HUES64 (cell line): ENCODE results near the gene SAMD3.
"Not testable (repeated sequence)": the region's sequence is repeated elsewhere in the genome, so short reads cannot be mapped to it uniquely, and the experiment has no call there.

Source experiments
- H3K27ac ChIP-seq: 2 replicates; pipeline ENCODE4 v1.7.0; 2013; ENCODE audit warnings: low read depth, low read length, inconsistent platforms
- H3K27me3 ChIP-seq: 2 replicates; pipeline ENCODE4 v1.6.1; 2013; ENCODE audit warnings: mild to moderate bottlenecking, low read length; ENCODE audit not compliant: insufficient read depth
- H3K36me3 ChIP-seq: 2 replicates; pipeline ENCODE4 v1.6.1; 2013; ENCODE audit warnings: mild to moderate bottlenecking, low read length; ENCODE audit not compliant: insufficient read depth
- H3K4me1 ChIP-seq: 2 replicates; pipeline ENCODE4 v1.6.1; 2013; ENCODE audit warnings: mild to moderate bottlenecking, low read length, moderate library complexity; ENCODE audit not compliant: insufficient read depth
- H3K4me3 ChIP-seq: 2 replicates; pipeline ENCODE4 v1.5.1; 2013; ENCODE audit warnings: mild to moderate bottlenecking, low read length, moderate library complexity
- H3K9ac ChIP-seq: 2 replicates; pipeline ENCODE4 v1.6.1; 2013; ENCODE audit warnings: mild to moderate bottlenecking, low read depth, low read length
- H3K9me3 ChIP-seq: 2 replicates; pipeline ENCODE4 v1.6.1; 2013; ENCODE audit warnings: low read depth, low read length; ENCODE audit not compliant: insufficient read depth
- WGBS: fragments of 150-250, 120-280 bp; methylation state at CpG from one replicate; pipeline ENCODE4 v1.1.7; 2013; ENCODE audit warnings: missing lambda C conversion rate; 5-methylcytosine and 5-hydroxymethylcytosine counted together

Gene SAMD3

DNA sequence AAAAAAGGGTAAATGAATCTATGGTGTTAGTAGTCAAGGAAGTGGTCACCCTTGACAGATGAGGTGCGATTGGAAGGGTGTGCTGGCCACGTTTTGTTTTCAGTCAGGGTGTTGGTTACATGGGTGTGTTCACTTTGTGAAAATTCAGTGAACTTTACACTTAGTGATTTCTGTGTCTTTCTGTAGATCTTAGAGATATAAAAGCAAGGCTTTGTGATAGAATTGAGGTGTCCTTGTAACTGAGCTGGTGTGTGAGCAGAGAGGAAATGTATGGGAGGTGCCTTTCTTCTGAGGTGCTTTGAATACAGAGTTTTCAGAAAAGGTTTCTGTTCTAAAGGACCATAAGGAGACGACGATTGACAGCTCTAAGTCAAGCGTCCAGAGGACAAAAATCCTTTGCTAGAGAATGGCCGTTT is 90.5 kb downstream of the SAMD3 start:
- Histone ChIP-seq H3K9me3 (no peaks in the 10 kb centered on the region), H3K36me3 (no peaks in the 10 kb centered on the region), H3K27me3 (no peaks in the 10 kb centered on the region), H3K4me1 (peaks cover 5% of the 10 kb centered on the region; the same call in 1 of the 2 replicates), H3K27ac (no peak overlapping the region), H3K9ac (no peak overlapping the region), H3K4me3 (no peak overlapping the region)
- WGBS, result 92% methylated on average over 6 of the region's 6 CpGs

DNA sequence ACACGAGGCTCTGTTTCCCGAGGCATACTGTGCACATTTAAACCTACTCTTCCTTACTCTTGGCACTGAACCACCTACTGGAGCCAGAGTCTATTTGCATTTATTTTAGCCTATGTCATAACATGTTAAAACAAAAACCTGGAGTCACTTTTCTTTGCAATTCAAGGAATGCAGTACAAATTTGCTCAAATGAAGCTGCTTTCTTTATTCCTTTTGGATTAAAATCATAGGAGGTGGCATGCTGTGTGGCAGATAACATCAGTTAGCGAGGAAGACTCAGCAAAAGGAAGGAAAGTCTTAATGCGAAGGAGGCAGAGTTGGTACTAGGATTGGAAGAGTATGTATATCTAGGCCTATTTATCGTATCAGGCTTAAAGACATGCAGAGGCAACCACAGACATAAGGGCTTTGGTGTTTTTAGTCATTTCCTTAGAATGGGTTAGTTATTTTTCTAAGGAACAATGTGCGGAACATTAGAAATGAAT is 92.9 kb downstream of the SAMD3 start:
- Histone ChIP-seq H3K27ac (no peak overlapping the region), H3K27me3 (no peaks in the 10 kb centered on the region), H3K4me3 (no peak overlapping the region), H3K9me3 (no peaks in the 10 kb centered on the region), H3K9ac (no peak overlapping the region), H3K4me1 (peaks cover 12% of the 10 kb centered on the region; the same call in 1 of the 2 replicates), H3K36me3 (no peaks in the 10 kb centered on the region)
- 91% methylated on average over 6 of the region's 6 CpGs for WGBS

- Histone ChIP-seq H3K27me3 (no peaks in the 10 kb centered on the region), H3K4me3 (no peak overlapping the region), H3K9me3 (no peaks in the 10 kb centered on the region), H3K27ac (no peak overlapping the region), H3K36me3 (no peaks in the 10 kb centered on the region), H3K4me1 (peaks cover 12% of the 10 kb centered on the region; the same call in 1 of the 2 replicates), H3K9ac (no peak overlapping the region)
- 97% methylated on average over 4 of the region's 5 CpGs for WGBS
Observed at GRCh38 chr6:130128326-130128725, 94.4 kb downstream of the SAMD3 start.

DNA sequence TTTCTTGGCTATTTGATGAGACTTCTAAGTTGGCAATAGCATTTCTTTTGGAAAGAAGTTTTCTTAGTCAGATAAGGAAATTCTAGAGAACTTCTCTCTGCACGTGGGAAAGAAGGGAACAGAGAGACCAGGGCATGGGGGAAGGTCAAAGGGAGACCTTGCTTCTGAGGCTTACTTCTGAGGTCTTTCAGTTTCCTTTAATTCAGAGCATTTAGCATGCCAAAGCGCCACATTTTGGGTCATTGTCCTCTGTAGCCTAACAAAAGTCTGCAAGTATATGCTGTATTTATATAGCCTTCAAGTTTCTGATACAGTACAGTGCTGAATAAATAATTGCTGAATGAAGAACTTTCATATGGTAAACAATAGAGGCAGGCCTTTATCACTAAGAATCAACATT is 95.6 kb downstream of the SAMD3 start:
- H3K9me3 ChIP-seq, result no peaks in the 10 kb centered on the region
- no peak overlapping the region for H3K4me3 ChIP-seq
- no peak overlapping the region for H3K27ac ChIP-seq
- H3K9ac ChIP-seq, result no peak overlapping the region
- peaks cover 8% of the 10 kb centered on the region; the same call in 1 of the 2 replicates for H3K4me1 ChIP-seq
- no peaks in the 10 kb centered on the region for H3K27me3 ChIP-seq
- H3K36me3 ChIP-seq, result no peaks in the 10 kb centered on the region
- WGBS, result 72% methylated on average over 2 of the region's 2 CpGs

GRCh38 chr6:130122243-130122642 is 100.5 kb downstream of the SAMD3 start:
- no peaks in the 10 kb centered on the region for H3K36me3 ChIP-seq
- 93% methylated on average over 2 of the region's 2 CpGs for WGBS

GRCh38 chr6:130120731-130121130 is 102.0 kb downstream of the SAMD3 start:
- Histone ChIP-seq H3K27me3 (no peaks in the 10 kb centered on the region), H3K4me1 (no peaks in the 10 kb centered on the region), H3K9ac (no peak overlapping the region)

More at GRCh38 chr6:130122243-130122642, 100.5 kb downstream of the SAMD3 start:
- peaks cover 6% of the 10 kb centered on the region; the same call in 1 of the 2 replicates for H3K4me1 ChIP-seq
- no peak overlapping the region for H3K4me3 ChIP-seq
- no peaks in the 10 kb centered on the region for H3K27me3 ChIP-seq
- H3K9ac ChIP-seq, result no peak overlapping the region
- no peaks in the 10 kb centered on the region for H3K9me3 ChIP-seq
- no peak overlapping the region for H3K27ac ChIP-seq

DNA sequence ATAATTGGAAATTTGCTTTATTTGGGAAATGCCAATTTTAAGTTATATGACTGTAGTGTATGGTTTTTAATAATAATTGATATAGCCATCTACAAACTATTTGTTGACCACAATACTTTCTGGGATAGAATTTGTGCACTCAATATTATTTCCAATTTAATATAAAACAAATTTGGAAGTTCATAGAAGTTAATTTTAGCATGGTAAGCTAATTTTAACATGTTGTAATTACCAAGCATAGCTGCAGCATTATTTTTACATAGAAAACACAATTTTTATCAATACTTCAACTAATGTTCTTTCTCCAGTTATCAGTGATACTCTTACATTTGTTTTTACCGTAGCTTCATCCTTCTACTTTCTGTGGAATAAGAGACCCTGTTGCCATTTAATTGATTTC is 103.5 kb downstream of the SAMD3 start:
- no peak overlapping the region for H3K9ac ChIP-seq
- no peak overlapping the region for H3K4me3 ChIP-seq
- no peaks in the 10 kb centered on the region for H3K9me3 ChIP-seq
- no peak overlapping the region for H3K27ac ChIP-seq
- no peaks in the 10 kb centered on the region for H3K36me3 ChIP-seq
- H3K4me1 ChIP-seq, result no peaks in the 10 kb centered on the region
- 100% methylated on average over 1 of the region's 1 CpG for WGBS
- H3K27me3 ChIP-seq, result no peaks in the 10 kb centered on the region

More at GRCh38 chr6:130120731-130121130, 102.0 kb downstream of the SAMD3 start:
- no peaks in the 10 kb centered on the region for H3K9me3 ChIP-seq
- H3K4me3 ChIP-seq, result no peak overlapping the region
- no peaks in the 10 kb centered on the region for H3K36me3 ChIP-seq
- no peak overlapping the region for H3K27ac ChIP-seq

GRCh38 chr6:130118236-130118635 is 104.5 kb downstream of the SAMD3 start:
- Histone ChIP-seq H3K9me3 (no peaks in the 10 kb centered on the region), H3K27me3 (no peaks in the 10 kb centered on the region), H3K27ac (no peak overlapping the region), H3K9ac (no peak overlapping the region), H3K4me1 (no peaks in the 10 kb centered on the region), H3K36me3 (no peaks in the 10 kb centered on the region), H3K4me3 (no peak overlapping the region)
- WGBS, result 95% methylated on average over 5 of the region's 6 CpGs

- H3K9ac ChIP-seq, H3K4me3 ChIP-seq, H3K27ac ChIP-seq, H3K36me3 ChIP-seq, H3K27me3 ChIP-seq, H3K4me1 ChIP-seq, H3K9me3 ChIP-seq: not testable (repeated sequence)
- WGBS, result 100% methylated on average over 1 of the region's 4 CpGs
Observed at GRCh38 chr6:130117187-130117701, 105.5 kb downstream of the SAMD3 start.

- Histone ChIP-seq H3K4me1 (no peaks in the 10 kb centered on the region), H3K9ac (no peak overlapping the region), H3K27me3 (no peaks in the 10 kb centered on the region), H3K27ac (no peak overlapping the region), H3K36me3 (no peaks in the 10 kb centered on the region), H3K4me3 (no peak overlapping the region), H3K9me3 (no peaks in the 10 kb centered on the region)
- 93% methylated on average over 3 of the region's 4 CpGs for WGBS
Observed at GRCh38 chr6:130116273-130116672, 106.5 kb downstream of the SAMD3 start.

DNA sequence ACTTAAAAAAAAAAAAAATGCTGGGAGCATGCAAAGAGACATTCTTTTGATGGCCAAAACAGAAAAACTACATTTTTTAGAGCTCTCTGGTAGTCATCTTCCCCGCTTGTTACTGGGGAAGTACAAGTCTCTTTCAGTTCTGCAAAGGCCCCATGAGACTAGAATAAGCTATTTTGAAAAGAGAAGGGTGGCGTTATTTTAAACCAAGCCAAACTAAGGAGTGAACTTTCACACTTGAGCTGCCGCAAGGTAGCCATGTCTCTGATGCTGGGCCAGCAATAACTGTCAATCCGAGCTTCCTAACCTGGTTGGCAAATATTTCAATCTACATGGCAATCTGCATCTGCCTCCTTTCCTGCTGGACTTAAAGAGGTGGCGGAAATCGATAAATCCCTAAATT is 107.7 kb downstream of the SAMD3 start:
- H3K4me3 ChIP-seq, result no peak overlapping the region
- no peaks in the 10 kb centered on the region for H3K36me3 ChIP-seq
- H3K9me3 ChIP-seq, result no peaks in the 10 kb centered on the region
- no peak overlapping the region for H3K27ac ChIP-seq
- WGBS, result 93% methylated on average over 6 of the region's 6 CpGs
- H3K27me3 ChIP-seq, result no peaks in the 10 kb centered on the region
- no peaks in the 10 kb centered on the region for H3K4me1 ChIP-seq
- H3K9ac ChIP-seq, result no peak overlapping the region

- no peaks in the 10 kb centered on the region for H3K27me3 ChIP-seq
- H3K9ac ChIP-seq, result no peak overlapping the region
- no peak overlapping the region for H3K27ac ChIP-seq
- no peaks in the 10 kb centered on the region for H3K4me1 ChIP-seq
- no peak overlapping the region for H3K4me3 ChIP-seq
- H3K36me3 ChIP-seq, result no peaks in the 10 kb centered on the region
- no peaks in the 10 kb centered on the region for H3K9me3 ChIP-seq
- WGBS, result 91% methylated on average over 1 of the region's 2 CpGs
Observed at GRCh38 chr6:130113201-130113710, 109.5 kb downstream of the SAMD3 start.
